Raji (cell line): ENCODE data around the gene TAOK3.
A peak's percentile ranks its signal among the peaks of the same experiment; 100 is the strongest.

ENCODE experiments used
- POLR2A ChIP-seq: IDR thresholded peaks from 2 replicates; pipeline ENCODE4 v1.6.1; 2011; ENCODE audit warnings: low read depth, low read length, control low read depth; ENCODE audit not compliant: insufficient read depth

The TAOK3 gene

DNA sequence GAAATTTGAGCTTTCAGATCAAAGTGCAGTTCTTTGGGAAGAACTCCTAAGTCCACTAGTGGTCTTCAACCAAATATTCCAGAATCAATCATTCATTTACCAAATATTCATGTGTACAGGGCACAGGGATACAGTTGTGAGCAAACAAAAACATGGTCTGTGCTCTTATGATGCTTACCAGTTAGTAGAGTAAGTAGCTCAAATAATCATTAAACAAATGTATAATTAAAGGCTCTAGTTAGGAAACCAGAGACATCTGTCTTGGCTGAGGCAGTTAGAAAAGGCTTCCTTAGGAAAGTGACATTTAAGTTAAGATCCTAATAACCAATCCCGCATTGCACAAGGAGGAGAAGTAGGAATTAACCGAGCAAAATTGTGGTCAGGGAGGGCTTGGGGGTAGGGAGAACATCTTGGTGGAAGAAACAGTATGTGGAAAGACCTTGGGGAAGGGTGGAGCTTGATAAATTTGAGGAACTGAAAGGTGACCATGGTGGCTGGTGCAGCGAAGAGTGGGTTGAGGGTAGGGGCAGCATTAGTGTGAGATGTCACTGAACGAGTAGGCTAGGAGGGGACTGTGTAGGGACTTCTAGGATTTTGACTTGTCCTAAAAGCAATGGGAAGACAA lies 196.8 kb downstream of the TAOK3 start:
- no peak for TF ChIP-seq POLR2A

DNA sequence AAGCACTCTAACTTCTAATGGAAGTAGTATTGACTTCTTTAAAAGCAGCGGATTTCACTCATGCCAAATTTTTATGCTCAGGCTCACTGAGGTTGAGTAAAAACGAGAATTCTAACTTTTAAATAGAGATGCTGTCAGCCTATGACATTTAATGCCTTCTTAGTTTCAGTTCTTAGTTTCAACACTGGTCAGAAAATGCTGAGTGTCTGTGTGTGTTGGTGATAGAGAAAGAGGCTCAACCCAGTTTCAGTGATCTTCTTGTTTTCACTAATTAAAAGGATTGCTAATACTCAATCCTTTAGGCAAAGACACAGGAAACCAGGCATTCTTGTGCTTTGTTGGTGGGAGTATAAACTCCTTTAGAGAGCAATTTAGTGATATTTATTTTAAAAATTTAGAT lies 205.8 kb downstream of the TAOK3 start:
- TF ChIP-seq POLR2A = no peak

DNA sequence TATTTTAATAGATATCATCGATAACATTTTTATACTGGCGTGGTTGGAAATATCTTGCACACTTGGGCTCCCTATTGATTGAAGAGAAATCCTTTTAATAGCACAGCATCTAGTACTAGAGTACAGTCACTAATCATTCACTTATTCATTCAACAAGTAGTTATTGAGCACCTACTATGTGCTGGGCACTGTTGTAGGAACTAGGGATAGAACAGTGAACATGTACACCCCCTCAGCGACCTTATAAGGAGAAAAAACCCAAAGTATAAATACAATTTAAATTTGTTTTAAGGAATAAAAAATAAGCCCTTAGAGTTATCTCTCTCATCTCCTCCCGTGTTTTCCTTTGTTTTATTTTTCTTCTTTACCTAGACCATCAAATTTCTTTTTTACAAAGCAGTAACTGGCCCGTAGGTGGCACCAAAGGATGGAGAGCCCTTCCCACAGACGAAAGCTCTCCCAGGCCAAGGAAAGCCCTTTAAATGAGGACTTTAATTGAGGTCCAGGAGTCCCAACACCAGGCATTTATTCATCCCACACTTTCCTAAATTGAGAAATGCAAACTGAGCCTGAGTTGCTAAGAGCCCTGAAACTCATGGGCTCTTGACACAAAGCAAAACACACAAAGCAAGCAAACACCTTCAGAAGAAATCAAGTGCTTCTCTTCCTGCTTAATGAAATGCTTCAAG lies 207.8 kb downstream of the TAOK3 start:
- no peak for TF ChIP-seq POLR2A

DNA sequence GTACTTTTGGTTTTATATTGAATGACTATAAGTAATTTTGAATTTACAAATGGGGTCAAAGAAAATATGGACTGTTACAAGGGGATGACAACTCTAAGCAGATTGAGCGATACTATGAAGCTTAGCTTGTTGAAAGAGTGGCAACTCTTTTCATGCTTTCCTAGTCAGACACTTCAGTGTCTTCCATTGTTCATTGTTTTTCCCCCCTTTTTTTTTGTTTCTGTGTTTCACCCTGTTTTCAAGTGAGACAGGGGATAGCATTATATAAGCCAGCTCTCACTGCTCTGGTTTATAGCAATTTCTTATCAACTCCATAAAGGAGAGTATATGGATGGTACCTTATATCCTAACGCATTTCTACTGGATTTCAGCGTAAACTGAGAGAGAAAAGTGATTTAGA lies 212.2 kb downstream of the TAOK3 start:
- TF ChIP-seq POLR2A = no peak

DNA sequence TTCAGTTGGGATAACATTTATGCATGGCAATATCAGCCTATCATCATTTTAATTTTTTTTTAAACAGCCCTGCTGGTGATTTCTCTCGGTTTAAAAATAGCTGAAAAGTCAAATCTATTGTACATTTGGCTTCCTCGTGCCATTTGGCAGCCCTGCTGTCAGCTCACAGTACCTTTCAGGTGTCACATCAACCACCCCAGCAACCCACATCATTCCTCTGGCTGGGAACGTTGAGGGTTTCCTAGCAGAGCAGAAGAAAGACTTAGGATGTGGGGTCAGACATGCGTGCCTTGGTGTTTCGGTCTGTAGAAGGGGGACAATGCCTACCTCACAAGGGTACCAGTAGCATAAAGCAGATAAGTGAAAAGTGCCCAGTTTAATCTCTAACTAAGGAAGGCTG lies 221.0 kb downstream of the TAOK3 start:
- no peak for TF ChIP-seq POLR2A

DNA sequence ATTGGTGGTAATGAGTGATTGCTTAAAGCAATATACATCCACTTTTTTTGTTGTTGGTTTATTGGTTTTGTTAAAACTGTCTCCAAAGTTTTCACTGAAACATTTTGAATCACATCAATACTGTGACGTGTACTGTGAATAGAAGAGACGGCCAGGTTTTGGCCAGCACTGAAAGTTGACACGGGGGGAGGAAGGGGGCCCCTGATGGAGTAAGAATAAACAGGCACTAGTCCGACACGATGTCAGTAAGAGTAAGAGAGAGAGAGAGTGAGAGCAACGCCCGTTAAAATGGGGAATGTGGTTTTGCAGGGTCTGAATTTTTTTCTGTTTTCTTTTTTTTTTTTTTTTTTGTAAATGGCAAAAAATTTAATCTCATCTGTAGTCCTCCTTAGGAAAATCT lies 222.1 kb downstream of the TAOK3 start:
- no peak for TF ChIP-seq POLR2A

DNA sequence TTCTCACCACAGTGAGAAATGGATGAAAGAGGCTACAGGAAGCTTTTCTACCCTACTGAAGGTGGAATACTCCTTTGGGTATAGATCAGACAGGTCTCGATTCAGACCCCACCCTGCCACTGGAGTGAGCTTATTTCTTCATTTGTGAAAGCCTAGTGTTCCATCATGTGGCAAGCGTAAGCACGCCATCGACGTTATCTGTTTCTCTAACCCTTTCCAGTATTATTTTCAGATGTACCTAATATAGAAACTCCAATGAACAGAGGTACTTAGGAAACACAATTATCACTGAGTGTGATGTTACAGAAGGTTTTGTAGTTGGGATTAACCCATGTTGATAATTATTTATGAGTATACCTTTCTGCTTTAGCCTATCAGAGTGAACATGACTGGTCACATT lies 224.4 kb downstream of the TAOK3 start:
- TF ChIP-seq POLR2A = no peak

DNA sequence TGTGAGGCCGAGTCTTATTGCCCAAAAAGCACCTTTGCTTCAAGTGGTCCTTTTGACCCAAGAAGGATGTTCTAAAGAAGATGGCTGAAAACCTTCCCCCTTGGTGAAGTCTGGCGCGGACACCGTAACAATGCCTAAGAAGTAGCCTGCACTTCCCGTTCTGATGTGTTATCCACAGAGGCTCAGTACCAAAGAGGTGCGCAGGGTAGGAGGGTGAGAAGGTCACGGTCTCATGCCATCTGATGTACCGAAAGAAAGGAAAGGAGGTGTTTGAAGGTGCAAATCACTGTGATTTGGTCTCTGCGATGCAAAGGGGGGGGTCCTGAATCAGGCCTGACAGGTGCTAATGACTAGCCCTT lies 226.9 kb downstream of the TAOK3 start:
- TF ChIP-seq POLR2A = no peak

DNA sequence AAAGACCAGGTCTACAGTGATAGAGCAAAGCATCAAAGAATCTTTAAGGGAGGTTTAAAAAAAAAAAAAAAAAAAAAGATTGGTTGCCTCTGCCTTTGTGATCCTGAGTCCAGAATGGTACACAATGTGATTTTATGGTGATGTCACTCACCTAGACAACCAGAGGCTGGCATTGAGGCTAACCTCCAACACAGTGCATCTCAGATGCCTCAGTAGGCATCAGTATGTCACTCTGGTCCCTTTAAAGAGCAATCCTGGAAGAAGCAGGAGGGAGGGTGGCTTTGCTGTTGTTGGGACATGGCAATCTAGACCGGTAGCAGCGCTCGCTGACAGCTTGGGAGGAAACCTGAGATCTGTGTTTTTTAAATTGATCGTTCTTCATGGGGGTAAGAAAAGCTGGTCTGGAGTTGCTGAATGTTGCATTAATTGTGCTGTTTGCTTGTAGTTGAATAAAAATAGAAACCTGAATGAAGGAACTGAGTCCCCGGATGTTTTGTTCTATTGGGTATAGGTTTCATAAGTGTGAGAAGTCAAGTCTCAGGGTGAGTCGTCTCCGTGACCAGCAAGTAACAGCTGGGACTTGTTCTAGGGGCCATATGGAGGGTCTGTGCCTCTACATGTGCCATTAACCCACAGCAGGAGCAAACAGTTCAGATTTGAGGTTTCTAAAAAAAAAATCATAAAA lies 227.5 kb downstream of the TAOK3 start:
- TF ChIP-seq POLR2A = no peak

DNA sequence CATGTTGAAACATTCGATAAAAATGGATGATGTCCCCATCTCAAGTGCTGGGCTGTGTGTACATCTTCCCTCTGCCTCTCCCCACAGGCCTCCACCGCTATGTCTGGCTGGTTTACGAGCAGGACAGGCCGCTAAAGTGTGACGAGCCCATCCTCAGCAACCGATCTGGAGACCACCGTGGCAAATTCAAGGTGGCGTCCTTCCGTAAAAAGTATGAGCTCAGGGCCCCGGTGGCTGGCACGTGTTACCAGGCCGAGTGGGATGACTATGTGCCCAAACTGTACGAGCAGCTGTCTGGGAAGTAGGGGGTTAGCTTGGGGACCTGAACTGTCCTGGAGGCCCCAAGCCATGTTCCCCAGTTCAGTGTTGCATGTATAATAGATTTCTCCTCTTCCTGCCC lies 228.2 kb downstream of the TAOK3 start:
- TF ChIP-seq POLR2A = no peak

DNA sequence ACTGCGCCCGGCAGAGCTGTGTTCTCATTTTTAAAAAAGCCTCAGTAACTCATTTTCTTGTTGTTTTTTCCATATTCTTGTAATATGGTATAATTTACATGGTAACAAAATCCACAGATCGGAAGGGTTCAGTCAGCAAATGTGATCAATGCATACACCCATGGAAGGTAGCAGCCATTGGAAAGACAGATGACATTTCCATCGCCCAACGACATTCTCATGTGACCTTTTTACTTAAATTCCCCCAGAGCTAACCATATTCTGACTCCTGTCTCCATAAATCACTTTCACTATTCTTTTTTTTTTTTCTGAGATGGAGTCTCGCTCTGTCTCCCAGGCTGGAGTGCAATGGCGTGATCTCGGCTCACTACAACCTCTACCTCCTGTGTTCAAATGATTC lies 231.9 kb downstream of the TAOK3 start:
- no peak for TF ChIP-seq POLR2A

DNA sequence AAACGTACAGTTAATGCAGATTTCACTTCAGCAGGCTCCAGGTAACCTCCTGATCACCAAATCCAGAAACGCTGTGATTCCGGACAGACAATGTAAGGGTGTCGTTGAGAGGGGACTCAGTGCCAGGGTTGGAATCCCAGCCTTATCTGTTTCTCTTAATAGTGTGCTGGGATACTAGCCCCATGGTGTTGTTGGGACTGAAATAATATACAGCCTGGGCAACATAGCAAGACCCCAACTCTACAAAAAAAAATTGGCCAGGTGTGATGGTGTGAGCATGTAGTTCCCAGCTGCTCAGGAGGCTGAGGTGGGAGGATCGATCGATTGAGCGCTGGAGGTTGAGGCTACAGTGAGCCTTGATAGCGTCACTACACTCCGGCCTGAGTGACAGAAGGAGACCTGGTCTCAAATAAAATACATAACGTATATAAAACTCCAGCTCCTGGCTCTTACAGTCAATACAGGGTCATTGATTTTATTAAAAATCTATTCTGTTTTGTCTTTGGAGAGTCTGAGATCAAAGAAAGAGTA lies 235.5 kb downstream of the TAOK3 start:
- no peak for TF ChIP-seq POLR2A

DNA sequence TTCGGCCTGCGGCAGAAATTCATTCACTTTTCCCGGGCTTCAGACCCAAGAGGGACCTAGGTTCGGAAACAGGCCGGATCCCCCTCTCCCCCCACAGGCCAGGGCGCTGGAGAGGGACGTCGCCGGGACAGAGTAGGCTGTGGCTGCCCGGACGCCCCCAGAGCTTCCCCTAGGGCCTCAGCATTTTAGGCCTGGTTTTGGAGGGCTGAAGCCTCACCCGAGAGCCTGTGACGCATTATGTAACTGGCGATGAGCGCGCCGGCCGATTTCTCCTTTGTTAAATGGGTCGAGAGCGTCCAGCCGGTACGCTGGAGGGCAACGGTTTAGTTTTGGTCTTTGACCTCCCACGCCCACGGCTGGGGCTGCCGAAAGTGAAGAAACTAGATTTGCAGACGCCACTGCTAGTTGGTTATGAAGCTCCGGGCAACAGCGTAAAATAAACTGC lies 236.1 kb downstream of the TAOK3 start:
- no peak for TF ChIP-seq POLR2A

DNA sequence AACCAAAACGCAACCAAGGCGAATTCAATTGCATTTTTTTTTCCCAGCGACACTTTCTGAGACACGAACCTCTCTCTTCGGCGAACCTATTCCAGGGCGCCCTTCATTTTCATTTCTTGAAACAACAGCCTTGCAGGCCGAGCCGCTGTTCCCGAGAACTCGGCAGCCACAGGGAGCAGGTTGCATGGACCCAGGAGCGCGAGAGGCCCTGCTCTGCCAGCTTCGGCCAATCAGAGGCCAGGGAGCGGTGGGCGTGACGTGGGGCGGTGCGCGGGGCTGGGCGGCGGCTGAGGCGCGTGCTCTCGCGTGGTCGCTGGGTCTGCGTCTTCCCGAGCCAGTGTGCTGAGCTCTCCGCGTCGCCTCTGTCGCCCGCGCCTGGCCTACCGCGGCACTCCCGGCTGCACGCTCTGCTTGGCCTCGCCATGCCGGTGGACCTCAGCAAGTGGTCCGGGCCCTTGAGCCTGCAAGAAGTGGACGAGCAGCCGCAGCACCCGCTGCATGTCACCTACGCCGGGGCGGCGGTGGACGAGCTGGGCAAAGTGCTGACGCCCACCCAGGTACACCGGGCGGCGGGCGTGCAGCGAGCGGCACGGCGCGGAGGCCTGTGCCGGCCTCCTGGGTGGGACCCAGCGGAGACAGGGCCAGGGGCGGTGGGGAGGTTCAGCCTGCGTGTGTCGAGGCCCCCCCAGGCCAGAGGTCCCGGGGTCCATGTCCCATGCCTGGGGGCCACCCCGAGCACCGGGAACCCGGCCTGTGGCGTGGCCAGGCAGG lies 236.7 kb downstream of the TAOK3 start, which contains the start of gene PEBP1:
Gene PEBP1, plus strand, starts transcription at position 337 of the 771 bp plus-strand sequence. Its CDS starts 86 bp downstream, at position 423.
- peak; percentile 95 for TF ChIP-seq POLR2A

DNA sequence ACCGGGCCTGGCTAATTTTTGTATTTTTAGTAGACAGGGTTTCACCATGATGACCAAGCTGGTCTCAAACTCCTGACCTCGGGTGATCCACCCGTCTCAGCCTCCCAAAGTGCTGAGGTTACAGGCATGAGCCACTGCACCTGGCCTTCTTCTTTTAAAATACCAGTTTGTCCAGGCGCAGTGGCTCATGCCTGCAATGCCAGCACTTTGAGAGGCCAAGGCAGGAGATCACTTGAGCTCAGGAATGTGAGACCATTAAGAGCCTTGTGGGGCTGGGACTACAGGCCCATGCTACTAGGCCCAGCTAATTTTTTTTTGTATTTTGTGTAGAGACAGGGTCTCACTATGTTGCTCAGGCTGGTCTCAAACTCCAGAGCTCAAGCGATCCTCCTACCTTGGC lies 244.8 kb downstream of the TAOK3 start:
- TF ChIP-seq POLR2A = no peak

DNA sequence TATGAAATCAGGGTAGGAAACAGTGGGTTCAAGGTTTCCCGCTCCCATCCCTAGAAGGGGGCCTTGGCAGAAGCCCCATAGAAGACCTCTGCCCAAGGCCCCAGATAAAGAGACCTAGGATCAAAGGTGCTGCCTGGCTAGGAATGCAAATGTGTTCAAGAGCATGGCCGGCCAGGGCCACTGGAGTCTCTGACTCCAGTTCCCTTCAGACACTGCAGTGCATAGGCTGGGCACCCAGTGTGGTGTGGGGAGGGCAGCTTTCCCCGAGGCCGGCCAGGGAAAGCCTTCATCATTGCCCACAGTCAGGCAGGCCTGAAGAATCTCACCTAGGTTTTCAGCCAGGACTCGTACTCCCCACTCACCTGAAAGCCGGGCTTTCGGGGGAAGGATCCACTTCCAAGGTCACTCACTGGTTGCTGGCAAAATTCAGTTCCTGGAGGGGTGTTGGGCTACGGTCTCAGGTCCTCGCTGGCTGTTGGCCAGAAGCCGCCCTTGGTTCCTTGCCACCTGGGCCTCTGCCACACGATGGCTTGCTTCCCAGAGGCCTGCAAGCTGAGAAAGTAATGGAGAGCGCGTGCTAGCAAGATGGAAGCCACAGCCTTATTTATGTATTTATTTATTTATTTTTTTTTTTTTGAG lies 246.5 kb downstream of the TAOK3 start:
- no peak for TF ChIP-seq POLR2A

DNA sequence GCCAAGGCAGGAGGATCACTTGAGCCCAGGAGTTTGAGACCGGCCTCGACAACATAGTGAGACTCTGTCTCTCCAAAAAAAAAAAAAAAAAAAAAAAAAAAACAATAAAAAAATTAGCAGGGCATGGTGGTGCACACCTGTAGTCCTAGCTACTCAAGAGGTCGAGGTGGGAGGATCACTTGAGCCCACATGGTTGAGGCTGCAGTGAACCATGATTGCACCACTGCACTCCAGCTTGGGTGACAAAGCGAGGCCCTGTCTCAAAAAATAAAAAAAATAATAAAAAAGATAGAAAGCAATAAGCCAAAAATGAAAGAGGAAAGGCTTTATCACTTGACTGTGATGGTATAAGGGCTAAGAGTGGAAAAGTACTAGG lies 247.0 kb downstream of the TAOK3 start:
- TF ChIP-seq POLR2A = no peak
